HFFc6 (cell line): ENCODE measurements around the gene HEXIM1. TPM values are rescaled to one million over a fixed set of nuclear protein-coding genes. Genes with fewer than 3 reads are reported as not detected.

Source experiments
- DNase-seq: peaks from one replicate; pipeline ENCODE4 v3.0.0-alpha.2; 2018
- H3K27ac Mint-ChIP-seq: 2 replicates; pipeline ENCODE4 v1.8.0; 2020; ENCODE audit warnings: mild to moderate bottlenecking, mixed read lengths
- H3K27me3 Mint-ChIP-seq: 2 replicates; pipeline ENCODE4 v1.8.0; 2021; ENCODE audit warnings: mild to moderate bottlenecking, moderate library complexity, mixed read lengths; ENCODE audit not compliant: insufficient read depth
- H3K36me3 Mint-ChIP-seq: 2 replicates; pipeline ENCODE4 v1.8.0; 2021; ENCODE audit warnings: low read depth, mixed read lengths
- H3K4me1 Mint-ChIP-seq: 2 replicates; pipeline ENCODE4 v1.8.0; 2020; ENCODE audit warnings: low read depth, mixed read lengths
- H3K4me3 Mint-ChIP-seq: 2 replicates; pipeline ENCODE4 v1.8.0; 2020; ENCODE audit warnings: mild to moderate bottlenecking, moderate library complexity, mixed read lengths
- H3K9me3 Mint-ChIP-seq: 2 replicates; pipeline ENCODE4 v1.8.0; 2020; ENCODE audit warnings: mild to moderate bottlenecking, mixed read lengths
- CTCF ChIP-seq: fragments of 200-600 bp; sonication (generic); IDR thresholded peaks from 2 replicates; pipeline ENCODE4 v1.5.0; 2021; ENCODE audit warnings: antibody characterized with exemption, mild to moderate bottlenecking
- total RNA-seq, 6 experiments: library from RNA; stranded (reverse); fragmentation: NEBNext Ultra II Directional; extraction: Animal tissue kit (Norgen Biotek cat#: 25700); gene quantifications; 2 replicates in 1 of 6; 3 replicates in 5 of 6; pipeline ENCODE4 v1.2.3, GENCODE V29; 2021

Gene HEXIM1
- total RNA-seq, 6 experiments from 2014 or later = 31.8 to 42.0 (median 34.5) TPM

- no peak for TF ChIP-seq CTCF
Observed at GRCh38 chr17:45129426-45129939, 18.8 kb upstream of the HEXIM1 start.

GRCh38 chr17:45129940-45130680 lies 18.2 kb upstream of the HEXIM1 start:
- H3K27me3 Mint-ChIP-seq = no peaks in the 10 kb centered on the region
- peak overlapping the region; percentile 47 for H3K27ac Mint-ChIP-seq
- peaks cover 4% of the 10 kb centered on the region; the same call in 1 of the 2 replicates for H3K36me3 Mint-ChIP-seq
- peak; percentile 57 for DNase-seq
- H3K4me3 Mint-ChIP-seq = peak overlapping the region; percentile 82
- TF ChIP-seq CTCF = no peak
- no peaks in the 10 kb centered on the region for H3K9me3 Mint-ChIP-seq
- H3K4me1 Mint-ChIP-seq = peaks cover 55% of the 10 kb centered on the region

More at GRCh38 chr17:45129426-45129939, 18.8 kb upstream of the HEXIM1 start:
- Mint-ChIP-seq H3K4me3 (no peak overlapping the region), H3K27me3 (no peaks in the 10 kb centered on the region), H3K9me3 (no peaks in the 10 kb centered on the region), H3K27ac (peak overlapping the region; percentile 47), H3K36me3 (peaks cover 4% of the 10 kb centered on the region; the same call in 1 of the 2 replicates), H3K4me1 (peaks cover 60% of the 10 kb centered on the region)
- DNase-seq = no peak

- DNase-seq = no peak
- no peaks in the 10 kb centered on the region for H3K9me3 Mint-ChIP-seq
- peaks cover 56% of the 10 kb centered on the region for H3K4me1 Mint-ChIP-seq
- no peaks in the 10 kb centered on the region for H3K27me3 Mint-ChIP-seq
- H3K36me3 Mint-ChIP-seq = no peaks in the 10 kb centered on the region
- H3K27ac Mint-ChIP-seq = peak overlapping the region; percentile 47; the same call in 1 of the 2 replicates
- H3K4me3 Mint-ChIP-seq = peak overlapping the region; percentile 82
- no peak for TF ChIP-seq CTCF
Observed at GRCh38 chr17:45130681-45131615, 17.3 kb upstream of the HEXIM1 start.

GRCh38 chr17:45131616-45132319 lies 16.5 kb upstream of the HEXIM1 start:
- H3K9me3 Mint-ChIP-seq = no peaks in the 10 kb centered on the region
- DNase-seq = no peak
- no peak overlapping the region for H3K27ac Mint-ChIP-seq
- no peaks in the 10 kb centered on the region for H3K27me3 Mint-ChIP-seq
- H3K4me3 Mint-ChIP-seq = peak overlapping the region; percentile 82
- TF ChIP-seq CTCF = peak; percentile 97
- H3K4me1 Mint-ChIP-seq = peaks cover 60% of the 10 kb centered on the region
- H3K36me3 Mint-ChIP-seq = no peaks in the 10 kb centered on the region

GRCh38 chr17:45132320-45132571 lies 16.0 kb upstream of the HEXIM1 start, which contains the start of gene PLCD3:
Gene PLCD3, minus strand, starts transcription at chr17:45132515. Its CDS starts 105 bp downstream, at chr17:45132410.
- no peak for TF ChIP-seq CTCF
- Mint-ChIP-seq H3K4me3 (peak within 1 kb of the TSS; percentile 92), H3K9me3 (no peaks in the 10 kb centered on the region), H3K27me3 (no peaks in the 10 kb centered on the region), H3K27ac (peak within 1 kb of the TSS; percentile 94), H3K36me3 (no peaks in the 10 kb centered on the region), H3K4me1 (peaks cover 55% of the 10 kb centered on the region)
- DNase-seq = no peak
